ENCODE data around the gene ZSCAN32.
A peak's percentile ranks its signal among the peaks of the same experiment; 100 is the strongest.

Gene ZSCAN32

GRCh38 chr16:3400779-3401688 lies at the start of gene ZSCAN32, which contains the start of gene ZNF174:
Gene ZSCAN32, minus strand, starts transcription at chr16:3401004. Its CDS starts 3,447 bp downstream, at chr16:3397557.
Gene ZNF174, plus strand, starts transcription at chr16:3401215. Its CDS starts 790 bp downstream, at chr16:3402005.
- peak; percentile 98 to 99 for DNase-seq

GRCh38 chr16:3444032-3444388 lies 43.2 kb upstream of the ZSCAN32 start:
- DNase-seq: peak; percentile 38 to 42

GRCh38 chr16:3443108-3444031 lies 42.6 kb upstream of the ZSCAN32 start, which contains the start of the genes NAA60 and ZNF597:
Gene NAA60, plus strand, starts transcription at chr16:3443680. Its CDS starts 32,548 bp downstream, at chr16:3476228.
Gene ZNF597, minus strand, starts transcription at chr16:3443504. Its CDS starts 351 bp downstream, at chr16:3443153.
- DNase-seq: peak; percentile 74 to 80

GRCh38 chr16:3439637-3440036 lies 38.8 kb upstream of the ZSCAN32 start:
- no peak for DNase-seq

- no peak for DNase-seq
These were observed 33.6 kb upstream of the ZSCAN32 start for GRCh38 chr16:3434373-3434772.

- DNase-seq: peak; percentile 61 to 75
These were observed 31.0 kb upstream of the ZSCAN32 start for GRCh38 chr16:3431779-3432219.

- no peak for DNase-seq
These were observed 13.1 kb upstream of the ZSCAN32 start for GRCh38 chr16:3413730-3414379.

GRCh38 chr16:3408561-3409197 lies 7.9 kb upstream of the ZSCAN32 start:
- no peak for DNase-seq

GRCh38 chr16:3401719-3402397 lies 1.1 kb upstream of the ZSCAN32 start:
- no peak for DNase-seq

- no peak for DNase-seq
These were observed 392 bp downstream of the ZSCAN32 start for GRCh38 chr16:3400446-3400778.

GRCh38 chr16:3389663-3390338 lies 11.0 kb downstream of the ZSCAN32 start:
- no peak for DNase-seq

GRCh38 chr16:3388325-3388724 lies 12.5 kb downstream of the ZSCAN32 start:
- DNase-seq: no peak

GRCh38 chr16:3383045-3383448 lies 17.8 kb downstream of the ZSCAN32 start:
- DNase-seq: no peak

- DNase-seq: no peak
These were observed 22.9 kb downstream of the ZSCAN32 start for GRCh38 chr16:3377917-3378316.

- DNase-seq: no peak
These were observed 25.1 kb downstream of the ZSCAN32 start for GRCh38 chr16:3375680-3376079.

- DNase-seq: no peak
These were observed 31.7 kb downstream of the ZSCAN32 start for GRCh38 chr16:3369073-3369472.

GRCh38 chr16:3364774-3365427 lies 35.9 kb downstream of the ZSCAN32 start:
- peak; percentile 86 to 87 for DNase-seq

GRCh38 chr16:3363793-3364192 lies 37.0 kb downstream of the ZSCAN32 start:
- no peak for DNase-seq

- DNase-seq: no peak
These were observed 37.9 kb downstream of the ZSCAN32 start for GRCh38 chr16:3362931-3363330.

- DNase-seq: no peak
These were observed 41.9 kb downstream of the ZSCAN32 start for GRCh38 chr16:3358871-3359270.

Data from stimulated activated CD4-positive, alpha-beta T cell treated with anti-CD3 and anti-CD28 coated beads, Interleukin-2, amount 100 ng/mL, for 24 hours (primary cell).